ENCODE measurements around the gene HAS3. TPM values are rescaled to one million over a fixed set of nuclear protein-coding genes. Genes with fewer than 3 reads are reported as not detected.

The HAS3 gene
- total RNA-seq, 1 experiment from 2014 or later: 140 TPM

- TF ChIP-seq ZBTB33 (IDR thresholded peaks at IDR 0.05; ENCODE audit: extremely low read depth, insufficient replicate concordance, low read length): peak; percentile 15
Measured at GRCh38 chr16:69132424-69133252, 27.2 kb downstream of the HAS3 start, which contains the start of the genes CHTF8 and UTP4 (continued).

- BruUV-seq (replicated peaks): no TSS peak
- ChIA-PET POLR2A (no interaction called here), CTCF (interaction anchor here (1.8 kb wide), 1 partner anchor 17 kb away, joined by 4 read pairs; no protein-coding TSS in a partner anchor), RAD21 (ENCODE audit: low non-redundant PET in 1 of 2, low total read pairs in 2 of 2, uncharacterized antibody in 2 of 2, unreplicated experiment in 2 of 2) (no interaction called here)
- Histone ChIP-seq H3K27me3 (ENCODE audit: insufficient read depth, low read length) (no peaks in the 10 kb centered on the region), H3K79me2 (ENCODE audit: insufficient read depth, low read length) (peaks cover 98% of the 10 kb centered on the region), H2AFZ (ENCODE audit: low read depth, low read length, poor library complexity, severe bottlenecking) (no peak overlapping the region), H3K9ac (ENCODE audit: low read length) (peak overlapping the region; percentile 93), H3K27ac (ENCODE audit: low read depth, low read length) (peak overlapping the region; percentile 96; the same call in 1 of the 2 replicates), H3K36me3 (ENCODE audit: control insufficient read depth in 1 of 2, insufficient read depth in 2 of 2, low read length in 2 of 2) (peaks cover 19 to 55% of the 10 kb centered on the region in 2 experiments), H3K9me3 (ENCODE audit: control insufficient read depth in 1 of 2, insufficient read depth in 1 of 2, low read depth in 1 of 2, low read length in 2 of 2) (no peaks in the 10 kb centered on the region), H3K4me3 (replicated peaks in 1 of 2; ENCODE audit: low read depth in 1 of 2, low read length in 2 of 2) (peak overlapping the region; percentile 88 to 99), H3K4me2 (ENCODE audit: low read length) (peak overlapping the region; percentile 92), H4K20me1 (ENCODE audit: insufficient read depth) (peaks cover 27% of the 10 kb centered on the region; the same call in 1 of the 2 replicates), H3K4me1 (ENCODE audit: control insufficient read depth in 1 of 2, insufficient read depth in 2 of 2, low read length in 2 of 2) (peaks cover 12 to 20% of the 10 kb centered on the region in 2 experiments; a peak in 3 of 4 replicates), H3K9me2 (ENCODE audit: insufficient read depth) (no peaks in the 10 kb centered on the region)
- no peak for DNase-seq (ENCODE audit: low read depth, low spot score)
- TF ChIP-seq CTCF (IDR thresholded peaks at IDR 0.05 in 2 of 3, conservative IDR thresholded peaks at IDR 0.05 in 1 of 3; ENCODE audit: borderline replicate concordance in 1 of 3, insufficient read depth in 1 of 3, low read depth in 2 of 3, low read length in 2 of 3) (no peak), REST (IDR thresholded peaks at IDR 0.05; ENCODE audit: low read depth) (no peak), CBX3 (IDR thresholded peaks at IDR 0.05; ENCODE audit: low read depth) (no peak), RAD21 (IDR thresholded peaks at IDR 0.05; ENCODE audit: low read depth) (no peak), ZBTB33 (IDR thresholded peaks at IDR 0.05; ENCODE audit: extremely low read depth, insufficient replicate concordance, low read length) (no peak), EGR1 (IDR thresholded peaks at IDR 0.05; ENCODE audit: low read depth) (no peak), YY1 (IDR thresholded peaks at IDR 0.05; ENCODE audit: extremely low read depth, insufficient replicate concordance, low read depth, low read length) (no peak), POLR2AphosphoS5 (IDR thresholded peaks at IDR 0.05; ENCODE audit: low read depth, low read length) (no peak), FOSL1 (IDR thresholded peaks at IDR 0.05; ENCODE audit: low read depth) (no peak), ELF1 (IDR thresholded peaks at IDR 0.05; ENCODE audit: borderline replicate concordance, low read depth) (no peak), SP1 (IDR thresholded peaks at IDR 0.05; ENCODE audit: low read depth) (no peak), ZFX (IDR thresholded peaks at IDR 0.05) (no peak)
- no peak for ATAC-seq
- intact Hi-C loops (cut with micrococcal nuclease): no loop called here
Measured at GRCh38 chr16:69133373-69133954, 28.0 kb downstream of the HAS3 start.

Measured in HCT116 (cell line).